ENCODE data around the gene DNAH8. TPM values are rescaled to one million over a fixed set of nuclear protein-coding genes. Genes with fewer than 3 reads are reported as not detected.

The DNAH8 gene
- total RNA-seq, 1 experiment from 2014 or later, result not detected

DNA sequence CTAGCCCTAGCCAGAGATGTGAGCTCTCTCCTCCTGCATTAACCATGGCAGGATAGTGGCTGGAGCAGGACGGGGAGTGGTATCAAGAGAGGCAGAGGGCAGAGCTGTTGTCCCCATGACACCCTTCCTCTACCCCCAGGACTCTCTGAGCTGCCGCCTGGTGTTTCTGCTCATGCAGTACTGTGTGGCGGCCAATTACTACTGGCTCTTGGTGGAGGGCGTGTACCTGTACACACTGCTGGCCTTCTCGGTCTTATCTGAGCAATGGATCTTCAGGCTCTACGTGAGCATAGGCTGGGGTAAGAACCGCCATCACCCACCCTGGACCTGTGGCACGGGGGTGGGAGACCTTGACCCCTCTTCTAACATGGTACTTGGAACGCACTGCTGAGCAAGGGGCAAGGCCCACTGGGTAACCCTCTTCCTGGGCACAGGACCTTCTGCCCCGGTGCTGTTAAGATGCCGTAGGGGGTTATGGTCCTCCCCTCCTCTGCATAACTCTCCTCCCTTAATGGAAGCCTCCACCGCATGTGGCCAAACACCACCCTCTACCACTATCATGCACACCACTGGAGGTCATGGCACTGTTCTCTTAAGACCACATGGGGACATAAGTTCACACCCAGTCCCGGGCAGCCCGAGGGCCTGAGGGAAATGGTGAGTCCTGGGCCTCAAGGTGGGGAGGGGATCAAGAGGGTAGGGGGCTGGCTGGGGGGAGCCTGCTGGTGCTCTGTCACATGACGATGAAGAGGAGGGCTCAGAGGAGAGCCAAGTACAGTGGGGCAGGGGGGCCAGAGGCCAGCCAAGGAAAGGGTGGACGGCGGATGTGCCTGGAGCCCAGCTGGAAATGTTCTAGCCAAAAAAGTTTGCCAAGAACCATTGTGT lies 358.6 kb downstream of the DNAH8 start:
- no peak for DNase-seq (ENCODE audit: low read depth)

DNA sequence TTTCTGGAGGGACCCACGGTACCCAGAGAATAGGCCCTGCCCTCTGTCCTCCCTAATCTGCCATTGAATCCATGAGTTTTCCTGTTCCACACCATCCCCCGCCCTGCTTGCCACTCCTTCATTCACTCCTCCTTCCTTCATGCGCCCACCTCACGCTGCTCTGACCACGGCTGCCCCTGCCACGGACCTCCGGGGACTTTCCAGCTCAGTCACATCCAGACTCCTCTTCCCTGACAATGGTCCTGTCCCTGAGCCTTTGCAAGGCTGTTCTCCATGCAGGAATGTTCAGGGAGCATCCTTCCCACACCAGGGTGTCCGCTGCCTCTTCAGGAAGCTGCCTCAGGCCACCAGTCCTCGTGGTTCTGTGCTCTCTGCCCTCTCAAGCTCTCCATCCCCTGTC lies 359.4 kb downstream of the DNAH8 start:
- no peak for DNase-seq (ENCODE audit: low read depth)

DNA sequence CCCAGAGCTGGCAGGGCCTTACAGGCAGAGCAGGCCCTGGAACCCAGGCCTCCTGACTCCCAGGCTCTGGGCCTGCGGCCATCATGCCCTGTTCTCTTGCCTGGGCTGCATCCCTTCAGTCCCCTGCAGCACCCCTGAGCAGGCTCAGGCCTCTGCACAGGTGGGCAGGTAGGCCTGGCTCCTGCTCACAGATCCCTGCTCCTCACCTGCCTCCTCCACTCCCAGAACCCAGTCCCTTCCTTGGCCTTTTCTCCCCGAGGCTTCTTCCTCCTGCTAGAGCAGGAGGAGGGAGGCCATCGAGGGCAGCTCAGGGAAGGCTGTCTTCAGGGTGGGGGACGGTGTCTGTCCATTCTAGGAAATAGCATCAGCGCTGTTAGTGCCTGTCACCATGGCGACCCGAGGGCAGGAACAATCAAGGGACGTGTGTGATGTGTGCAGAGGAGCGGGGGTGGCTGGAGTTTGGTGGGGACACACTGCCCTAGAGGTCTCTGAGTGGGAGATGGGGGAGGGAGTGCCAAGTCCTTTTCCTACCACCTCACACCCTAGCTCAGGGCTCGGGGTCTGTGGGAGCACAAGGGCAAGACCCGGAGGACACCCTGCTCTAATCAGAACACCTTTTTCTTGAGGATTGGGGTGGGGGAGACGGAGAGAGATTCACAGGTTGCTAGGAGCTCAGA lies 360.0 kb downstream of the DNAH8 start:
- DNase-seq (ENCODE audit: low read depth), result no peak

DNA sequence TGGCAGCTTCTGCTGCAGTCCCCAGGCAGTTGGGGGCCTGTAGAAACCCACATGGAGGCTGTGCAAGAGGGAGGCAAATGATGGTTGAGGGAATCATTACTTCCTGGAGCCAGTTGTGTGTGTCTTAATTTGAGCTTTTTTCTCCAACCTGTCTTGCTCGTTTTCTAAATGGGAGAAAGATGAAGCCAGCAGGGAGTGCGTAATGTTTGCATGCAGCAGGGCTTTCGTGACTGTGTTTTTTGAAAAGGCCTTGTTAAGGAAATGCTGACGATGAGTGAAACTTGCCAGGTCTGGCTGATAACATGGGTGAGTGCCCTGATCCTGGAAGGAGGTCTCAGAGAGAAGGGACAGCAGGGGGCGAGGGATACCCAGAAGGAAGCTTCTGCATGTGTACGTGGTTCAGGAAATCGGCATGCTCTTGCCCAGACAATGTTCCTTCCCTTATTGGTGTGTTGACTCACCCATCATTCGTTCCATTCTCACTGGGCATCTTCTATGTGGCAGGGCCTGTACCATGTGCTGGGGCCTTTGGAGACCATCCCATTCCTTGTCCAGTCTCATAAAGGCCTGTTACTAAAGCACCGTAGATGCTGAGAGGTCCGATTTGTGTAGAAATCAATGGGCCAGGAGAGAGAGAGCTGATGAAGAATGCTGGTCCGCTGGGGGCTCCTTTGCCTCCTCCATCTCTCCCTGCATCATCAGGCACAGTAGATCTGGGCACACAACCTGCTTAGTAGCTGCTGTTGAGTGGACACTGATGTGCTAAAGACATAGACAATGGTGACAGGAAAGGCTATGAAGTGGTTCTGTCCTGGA lies 360.9 kb downstream of the DNAH8 start:
- no peak for DNase-seq (ENCODE audit: low read depth)

DNA sequence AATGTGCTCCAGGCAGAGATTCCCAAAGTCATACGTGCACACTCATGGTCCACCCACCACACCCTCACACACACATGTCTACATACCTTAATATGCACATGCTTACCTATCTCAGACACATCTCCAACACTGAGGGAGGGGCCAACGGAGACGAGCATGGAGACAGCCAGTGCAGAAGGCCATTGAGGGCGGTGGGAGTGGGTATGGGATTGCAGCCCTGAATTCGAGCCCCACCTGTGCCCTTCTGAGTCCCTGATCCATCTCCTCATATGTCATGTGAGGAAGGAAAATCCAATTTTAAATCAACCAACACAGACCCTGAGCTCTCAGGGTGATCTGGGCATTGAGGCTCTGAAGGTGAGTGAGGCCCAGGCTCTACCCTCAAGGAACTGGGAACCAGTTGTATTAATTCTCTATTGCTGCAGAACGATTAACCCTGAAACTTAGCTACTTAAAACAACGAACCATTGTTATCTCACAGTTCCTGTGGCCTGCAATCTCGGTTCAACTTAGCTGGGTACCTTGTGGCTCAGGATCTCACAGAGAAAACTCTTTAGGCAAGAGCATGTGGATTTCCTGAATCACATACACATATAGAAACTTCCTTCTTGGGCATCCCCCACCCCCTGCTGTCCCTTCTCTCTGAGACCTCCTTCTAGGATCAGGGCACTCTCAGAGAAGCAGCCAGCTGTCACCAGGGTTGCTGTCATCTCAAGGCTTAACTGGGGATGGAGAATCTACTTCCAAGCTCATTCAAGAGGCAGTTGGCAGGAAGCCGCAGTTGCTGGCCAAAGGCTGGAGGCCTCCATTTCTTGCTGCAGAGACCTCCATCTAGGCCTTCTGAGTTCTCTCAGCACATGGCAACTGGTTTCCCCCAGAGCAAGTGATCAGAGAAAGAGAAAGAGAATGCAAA lies 361.8 kb downstream of the DNAH8 start:
- no peak for DNase-seq (ENCODE audit: low read depth)

DNA sequence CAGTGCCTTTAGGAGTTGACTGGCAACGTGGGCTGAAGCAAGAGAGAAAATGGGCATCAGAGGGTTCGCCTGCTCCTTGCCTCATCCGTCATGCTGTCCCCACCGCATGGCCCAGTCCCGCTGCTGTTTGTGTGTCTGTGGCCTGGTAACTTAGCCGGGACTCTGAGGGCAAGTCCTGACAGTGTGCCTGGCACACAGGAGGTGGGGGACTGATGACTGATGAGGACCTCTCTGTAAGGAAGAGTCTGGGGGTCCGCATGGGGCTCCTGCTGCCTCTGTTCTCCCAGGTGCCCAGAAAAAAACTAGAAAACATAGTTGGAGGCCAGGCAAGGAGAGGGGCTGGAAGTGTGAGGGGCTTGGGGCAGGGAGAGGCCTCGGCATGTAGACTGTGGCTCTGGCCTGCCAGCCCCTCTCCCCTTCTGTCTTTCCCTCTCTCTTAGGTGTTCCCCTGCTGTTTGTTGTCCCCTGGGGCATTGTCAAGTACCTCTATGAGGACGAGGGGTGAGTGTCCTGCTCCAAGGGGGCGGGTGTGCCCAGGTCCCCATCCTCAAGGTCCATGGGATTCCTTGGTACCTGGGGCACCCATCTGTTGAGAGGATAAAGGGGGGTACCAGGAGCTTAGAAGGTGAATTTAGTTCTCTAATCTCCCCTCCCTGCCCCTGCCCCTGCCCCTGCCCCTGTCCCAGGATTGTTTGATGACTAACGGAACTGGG lies 362.9 kb downstream of the DNAH8 start:
- DNase-seq (ENCODE audit: low read depth), result no peak

DNA sequence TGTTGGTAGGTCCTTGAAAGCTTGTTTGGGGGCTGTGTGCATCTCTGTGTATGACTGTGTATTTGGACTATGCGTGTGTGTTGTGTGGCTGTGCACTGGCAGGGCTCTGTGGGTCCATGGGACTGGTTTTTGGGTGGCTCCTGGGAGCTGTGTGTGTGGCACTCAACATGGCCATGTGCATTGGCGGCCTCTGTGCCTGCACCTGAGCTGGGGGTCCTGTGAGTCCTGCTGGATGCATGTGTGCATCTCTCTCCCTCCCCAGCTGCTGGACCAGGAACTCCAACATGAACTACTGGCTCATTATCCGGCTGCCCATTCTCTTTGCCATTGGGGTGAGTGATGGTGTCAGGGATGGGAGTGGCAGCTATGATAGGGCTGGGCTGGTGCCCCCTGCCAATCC lies 363.6 kb downstream of the DNAH8 start:
- DNase-seq (ENCODE audit: low read depth), result no peak

DNA sequence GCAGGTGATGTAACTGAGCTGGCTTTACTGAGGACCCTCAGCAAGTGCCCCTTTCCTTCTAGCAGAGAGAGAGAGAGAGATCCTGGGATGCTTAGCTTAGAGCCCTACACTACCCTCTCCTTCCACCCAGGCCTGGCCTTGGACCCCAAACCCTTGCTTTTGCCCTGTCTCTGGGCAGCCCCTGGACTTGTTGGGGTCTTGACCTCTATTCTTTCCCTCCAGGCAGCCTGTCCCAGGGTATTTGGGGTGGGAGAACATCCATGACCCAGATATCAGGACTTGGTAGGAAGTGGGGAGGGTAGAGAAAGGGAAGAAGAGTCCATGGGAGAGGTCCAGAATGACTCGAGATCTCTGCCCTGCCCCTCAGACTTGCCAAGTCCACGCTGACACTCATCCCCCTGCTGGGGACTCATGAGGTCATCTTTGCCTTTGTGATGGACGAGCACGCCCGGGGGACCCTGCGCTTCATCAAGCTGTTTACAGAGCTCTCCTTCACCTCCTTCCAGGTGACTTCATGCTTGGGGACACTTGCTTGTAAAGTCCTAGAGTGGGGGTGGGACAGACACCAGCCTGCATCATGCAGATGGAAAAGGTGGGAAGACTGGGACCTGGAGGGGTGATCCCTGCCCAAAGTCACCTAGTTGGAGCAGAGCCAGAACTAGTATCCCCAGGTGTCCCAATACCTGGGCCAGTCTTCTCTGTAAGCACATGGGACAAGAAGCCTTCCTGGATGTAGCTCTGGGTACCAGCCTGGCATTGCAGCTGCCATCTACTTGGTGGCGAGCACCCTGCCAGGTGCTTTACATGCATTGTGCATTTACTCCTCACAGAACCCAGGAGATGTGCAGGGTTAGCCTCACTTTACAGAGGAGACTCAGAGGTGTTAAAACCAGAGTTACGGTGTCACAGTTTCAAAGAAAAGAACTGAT lies 364.4 kb downstream of the DNAH8 start:
- no peak for DNase-seq (ENCODE audit: low read depth)

Other genes with a start within 250 kb of the DNAH8 start
- 6.0 and 11.3 TPM in 2 replicates for gene BTBD9, start 75.4 kb upstream of the DNAH8 start, total RNA-seq (2014; rRNA removed; shearing (Covaris generic))
- gene GLO1, start 12.2 kb upstream of the DNAH8 start, total RNA-seq (2014; rRNA removed; shearing (Covaris generic)), result 402 and 419 TPM in 2 replicates

Data from M059J (cell line).